ENCODE measurements around the gene YLPM1.
A peak's percentile ranks its signal among the peaks of the same experiment; 100 is the strongest.

The YLPM1 gene

DNA sequence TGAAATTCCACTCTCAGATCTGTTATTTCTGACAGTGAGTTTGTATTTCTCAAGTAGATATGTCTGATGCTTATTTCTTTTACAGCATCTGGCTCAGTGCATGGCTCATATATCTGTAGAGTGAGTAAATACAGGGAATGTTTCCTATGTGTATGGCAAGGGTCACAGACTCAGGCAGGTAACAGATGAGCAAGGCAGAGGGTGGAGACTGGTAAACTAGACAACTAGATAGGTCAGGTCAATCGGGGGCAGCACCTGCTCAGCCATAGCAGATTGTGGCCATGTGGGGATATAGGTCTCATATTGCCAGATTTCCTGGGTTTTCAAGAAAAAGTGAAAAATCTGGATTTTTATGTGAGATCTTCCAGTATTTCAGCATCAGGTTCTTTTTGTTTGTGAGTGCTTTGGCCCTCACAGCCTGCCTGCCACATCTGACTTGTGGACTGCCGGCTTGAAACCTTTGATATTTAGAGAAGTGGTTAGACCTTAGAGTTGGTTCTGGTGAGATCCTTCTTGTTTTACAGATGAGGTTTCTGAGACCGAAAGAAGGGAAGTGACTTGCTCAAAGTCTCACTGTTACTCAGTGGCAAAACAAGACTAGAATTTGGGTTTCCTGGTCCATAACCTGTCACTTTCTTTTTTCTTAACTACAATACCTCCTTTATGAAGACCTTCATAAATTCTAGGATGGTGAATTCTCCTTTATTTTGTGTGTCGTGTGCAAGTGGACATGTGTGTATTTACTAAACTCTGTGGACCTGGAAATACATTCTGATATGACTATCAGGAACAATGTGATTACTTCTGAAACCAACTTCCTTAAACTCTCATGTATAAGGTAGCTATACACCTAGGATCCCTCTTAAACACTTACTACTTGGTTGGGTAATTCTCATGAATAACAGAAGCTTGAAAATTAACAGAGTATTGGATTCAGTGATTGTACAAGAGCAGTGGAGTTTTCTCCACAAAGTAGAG, 78.4 kb downstream of the YLPM1 start:
- DNase-seq = no peak

DNA sequence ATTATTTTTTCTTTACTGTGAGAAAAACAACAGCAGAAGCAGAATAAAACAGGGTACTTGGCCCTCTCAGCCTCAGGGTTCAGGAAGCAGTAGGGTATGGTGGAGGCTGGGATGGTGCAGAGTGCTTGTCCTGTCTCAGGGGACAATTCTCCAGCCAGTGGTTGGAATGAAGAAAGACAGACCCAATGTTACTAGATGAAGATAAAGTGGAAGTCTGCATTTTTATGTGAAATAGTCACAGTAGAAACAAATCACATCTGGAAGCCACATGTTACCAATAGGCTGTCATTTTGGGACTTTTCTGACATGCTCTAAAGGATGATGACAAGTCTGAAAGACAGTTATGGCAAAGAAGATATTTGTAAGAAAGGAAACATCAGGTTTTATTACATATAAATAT, 80.5 kb downstream of the YLPM1 start:
- DNase-seq = no peak

DNA sequence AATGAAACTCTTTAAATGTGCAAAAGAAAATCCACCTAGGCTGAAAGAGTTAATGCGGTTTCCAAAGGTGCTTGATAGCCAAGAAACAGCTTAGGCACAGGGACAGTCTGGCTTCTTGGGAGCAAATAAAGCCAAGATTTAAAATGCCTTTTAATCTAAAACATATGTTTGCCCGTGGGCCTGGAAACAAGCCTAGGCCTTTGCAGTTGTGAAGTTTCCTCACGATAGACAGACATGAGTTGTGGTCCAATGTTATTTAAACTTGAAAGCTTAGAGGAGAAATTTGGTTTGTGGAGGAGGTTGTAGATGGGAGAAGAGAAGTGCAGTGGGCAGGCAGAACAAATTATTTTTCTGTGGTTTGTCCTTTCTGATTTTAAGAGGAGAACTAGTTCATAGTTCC, 83.1 kb downstream of the YLPM1 start:
- DNase-seq = no peak

DNA sequence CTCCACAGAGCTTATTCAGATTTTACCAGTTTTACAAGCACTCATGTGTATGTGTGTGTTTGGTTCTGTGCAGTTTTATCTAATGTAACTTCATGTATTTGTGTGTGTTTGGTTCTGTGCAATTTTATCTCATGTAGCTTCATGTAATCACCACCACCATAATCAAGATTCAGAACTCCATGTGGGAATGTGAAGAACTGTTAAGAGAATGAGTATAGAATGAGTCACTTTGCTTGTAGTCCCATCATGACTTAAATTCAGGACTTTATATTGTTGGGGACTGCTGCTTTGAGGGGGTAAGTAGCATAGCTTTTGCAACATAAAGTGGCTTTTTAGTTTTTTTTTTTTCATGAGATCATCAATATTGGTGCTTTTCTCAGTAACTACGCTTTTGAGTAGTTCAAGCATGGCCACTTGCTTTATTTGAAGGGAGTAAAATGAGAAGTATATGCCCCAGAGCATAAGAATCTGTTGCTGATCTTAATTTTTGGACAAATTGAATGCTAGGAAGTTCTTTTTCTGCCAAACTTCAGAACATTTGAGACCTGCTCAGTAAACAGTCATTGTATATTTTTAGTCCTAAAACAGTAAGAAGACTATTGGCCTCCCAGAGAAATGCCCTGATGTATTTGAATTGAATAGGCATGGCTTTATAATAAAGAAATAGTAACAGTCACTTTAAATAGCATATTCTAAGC, 84.0 kb downstream of the YLPM1 start:
- no peak for DNase-seq

DNA sequence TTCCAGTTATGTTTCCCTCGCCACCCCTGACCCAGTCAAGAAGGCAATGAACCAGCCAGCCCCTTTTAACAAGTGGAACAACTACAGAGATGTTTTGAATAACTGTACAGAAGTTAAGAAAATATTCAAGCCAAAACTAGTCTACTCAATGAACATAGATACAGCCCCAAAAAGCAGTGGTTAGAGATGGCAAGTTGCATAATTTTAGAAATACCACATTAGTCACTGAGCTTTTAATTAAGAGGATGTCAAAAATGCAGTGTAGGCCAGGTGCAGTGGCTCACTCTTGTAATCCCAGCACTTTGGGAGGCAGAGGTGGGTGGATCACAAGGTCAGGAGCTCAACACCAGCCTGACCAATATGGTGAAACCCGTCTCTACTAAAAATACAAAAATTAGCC, 85.7 kb downstream of the YLPM1 start:
- DNase-seq = no peak

DNA sequence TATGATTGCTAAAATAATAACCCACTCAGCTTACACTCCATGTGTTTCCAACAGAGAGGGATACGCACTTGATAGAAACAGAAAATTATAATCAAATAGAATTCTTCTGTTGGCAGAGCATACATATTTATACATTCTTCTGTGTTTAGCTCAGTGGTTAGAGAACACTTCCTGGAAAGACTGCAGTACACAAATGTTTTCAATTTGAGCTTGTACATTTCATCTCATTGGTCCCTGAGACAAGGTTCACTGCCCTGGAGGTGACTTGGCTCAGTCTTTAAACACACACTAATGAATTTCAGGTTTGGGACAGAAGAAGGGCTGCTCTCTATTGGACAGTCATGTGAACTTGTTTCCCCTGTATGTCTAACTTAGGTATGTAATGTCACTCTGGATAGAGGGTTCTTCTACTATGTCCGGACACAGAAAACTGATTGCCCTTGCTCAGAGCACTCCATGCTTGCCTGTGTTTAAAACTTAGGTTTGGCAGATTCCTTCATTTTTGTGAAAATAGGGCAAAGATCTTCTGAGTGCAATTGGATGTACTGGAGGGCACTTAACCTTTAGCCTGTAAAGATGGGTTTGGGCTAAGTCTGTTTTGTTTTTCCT, 89.9 kb downstream of the YLPM1 start:
- DNase-seq = no peak

DNA sequence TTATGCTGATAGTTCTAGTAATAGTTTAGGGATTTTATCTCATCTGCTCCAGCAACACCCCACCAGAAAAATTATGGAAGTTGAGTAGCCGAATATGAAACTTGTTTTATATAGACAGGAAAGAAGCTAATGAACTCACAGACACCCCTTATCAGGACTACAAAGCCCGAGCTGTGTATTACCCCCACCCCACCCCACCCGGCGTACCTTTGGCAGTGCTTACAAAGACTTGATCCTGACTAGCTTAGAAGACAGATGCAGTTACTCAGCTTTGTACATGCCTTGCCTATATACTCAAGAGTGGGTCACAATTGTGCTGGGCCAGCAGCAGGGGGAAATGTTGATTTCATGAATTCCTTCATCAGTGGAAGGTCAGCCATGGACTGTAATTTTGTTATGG, 90.5 kb downstream of the YLPM1 start:
- DNase-seq = no peak

DNA sequence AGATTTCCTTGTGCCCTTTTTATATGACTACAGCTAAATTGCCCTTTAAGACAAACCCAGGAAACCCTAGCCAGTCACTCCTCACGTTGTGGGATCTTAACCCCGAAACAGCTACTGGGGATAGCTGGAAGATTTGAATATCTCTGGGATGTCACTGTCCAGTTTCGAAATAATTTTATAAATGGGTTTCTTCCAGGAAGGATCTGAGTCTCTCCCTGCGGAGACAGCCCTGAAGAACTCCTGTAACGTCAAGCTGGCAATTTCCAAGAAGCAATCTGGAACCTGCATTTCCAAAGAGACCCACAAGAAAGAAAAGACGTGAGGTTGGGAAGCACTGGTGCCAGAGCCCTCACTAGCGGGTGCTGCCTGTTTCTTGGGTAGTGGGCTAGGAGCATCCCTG, 91.9 kb downstream of the YLPM1 start:
- no peak for DNase-seq

DNA sequence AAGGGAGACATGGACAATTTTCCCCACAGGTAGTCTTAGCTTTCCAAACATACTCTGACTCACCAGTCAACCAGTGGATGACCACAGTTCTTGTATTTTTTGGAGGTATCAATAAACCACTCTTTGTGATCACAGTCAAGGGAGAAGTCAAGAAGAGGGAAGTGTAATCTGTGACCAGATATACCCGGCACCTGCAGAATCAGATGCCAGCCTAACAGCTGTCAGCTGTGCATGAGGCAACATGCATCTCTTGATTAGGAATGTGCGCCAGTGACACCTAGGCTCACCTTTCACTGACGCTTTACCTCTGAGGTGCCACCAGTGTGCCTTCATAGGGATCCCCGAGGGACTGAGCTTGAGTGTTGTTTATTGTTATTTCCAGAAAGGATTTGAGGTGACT, 92.8 kb downstream of the YLPM1 start:
- DNase-seq = no peak

DNA sequence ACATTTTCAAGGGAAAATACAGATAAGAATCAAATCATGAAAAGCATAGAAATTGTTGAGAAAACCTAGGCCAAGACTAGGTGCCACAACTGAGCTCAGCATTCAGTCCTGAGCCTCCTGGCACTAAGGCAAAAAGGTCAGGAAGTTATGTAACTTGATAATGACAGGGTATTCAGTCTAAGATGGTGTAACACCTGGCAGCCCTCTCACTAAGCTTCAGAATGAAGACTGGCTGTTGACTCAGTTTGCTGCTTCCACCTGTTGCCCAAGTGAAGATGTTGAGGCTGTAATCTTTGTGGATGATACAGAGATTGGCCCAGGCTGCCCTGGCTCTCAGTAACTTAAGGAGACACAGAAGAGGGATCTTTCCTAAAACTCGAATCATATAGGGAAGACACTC, 93.2 kb downstream of the YLPM1 start:
- no peak for DNase-seq

DNA sequence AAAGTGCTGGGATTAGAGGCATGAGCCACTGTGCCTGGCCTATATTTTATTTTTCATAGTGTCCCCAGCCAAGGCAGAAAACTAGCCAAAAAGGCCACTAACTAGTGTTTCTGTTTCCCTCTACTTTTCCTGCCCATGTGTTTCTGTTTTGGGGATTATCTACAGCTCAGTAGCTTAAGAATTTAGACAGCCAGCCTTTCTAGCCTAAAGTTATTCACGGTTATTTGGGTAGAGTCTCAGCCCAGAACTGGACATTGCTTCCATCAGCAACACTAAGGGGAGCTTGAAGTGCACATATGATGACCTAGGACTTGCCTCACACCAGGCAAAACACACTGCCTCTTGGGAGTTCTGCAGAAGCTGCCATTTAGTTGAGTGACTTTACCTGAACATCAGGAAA, 94.9 kb downstream of the YLPM1 start:
- no peak for DNase-seq

DNA sequence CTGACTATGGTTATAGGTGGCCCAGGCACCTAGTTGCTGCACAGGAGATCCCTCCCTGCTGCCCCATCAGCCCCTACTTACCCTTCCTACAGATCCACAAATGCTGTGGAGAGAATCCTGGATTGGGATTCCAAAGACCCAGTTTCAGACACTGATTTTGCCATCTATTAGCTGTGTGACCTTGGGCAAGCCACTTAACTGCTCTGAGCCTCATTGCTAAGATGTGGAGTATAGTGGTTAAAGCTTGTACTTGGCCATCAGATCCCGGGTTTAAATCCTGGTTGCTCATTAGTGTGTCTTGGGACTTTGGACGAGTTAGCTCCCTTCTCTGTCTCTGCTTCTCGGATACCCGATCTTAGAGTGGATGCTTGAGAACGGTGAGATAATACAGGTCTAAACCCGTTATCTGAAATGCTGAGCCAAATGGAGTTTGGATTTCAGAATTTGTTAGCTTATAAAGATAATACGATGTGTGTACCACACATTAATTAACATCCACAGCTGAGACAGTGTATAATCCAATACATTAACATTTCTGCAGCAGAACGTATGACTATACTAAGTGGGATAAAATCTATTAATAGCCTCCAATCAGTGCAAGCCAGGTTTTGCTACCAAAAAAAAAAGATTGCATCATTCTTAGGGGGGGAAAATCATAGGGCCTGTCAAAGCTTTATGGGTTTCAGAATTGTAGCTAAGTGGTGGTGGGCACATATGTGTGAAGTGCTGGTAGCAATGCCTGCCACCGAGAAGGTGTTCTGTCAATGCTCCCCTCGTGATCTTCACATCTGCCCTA, 96.8 kb downstream of the YLPM1 start:
- no peak for DNase-seq

DNA sequence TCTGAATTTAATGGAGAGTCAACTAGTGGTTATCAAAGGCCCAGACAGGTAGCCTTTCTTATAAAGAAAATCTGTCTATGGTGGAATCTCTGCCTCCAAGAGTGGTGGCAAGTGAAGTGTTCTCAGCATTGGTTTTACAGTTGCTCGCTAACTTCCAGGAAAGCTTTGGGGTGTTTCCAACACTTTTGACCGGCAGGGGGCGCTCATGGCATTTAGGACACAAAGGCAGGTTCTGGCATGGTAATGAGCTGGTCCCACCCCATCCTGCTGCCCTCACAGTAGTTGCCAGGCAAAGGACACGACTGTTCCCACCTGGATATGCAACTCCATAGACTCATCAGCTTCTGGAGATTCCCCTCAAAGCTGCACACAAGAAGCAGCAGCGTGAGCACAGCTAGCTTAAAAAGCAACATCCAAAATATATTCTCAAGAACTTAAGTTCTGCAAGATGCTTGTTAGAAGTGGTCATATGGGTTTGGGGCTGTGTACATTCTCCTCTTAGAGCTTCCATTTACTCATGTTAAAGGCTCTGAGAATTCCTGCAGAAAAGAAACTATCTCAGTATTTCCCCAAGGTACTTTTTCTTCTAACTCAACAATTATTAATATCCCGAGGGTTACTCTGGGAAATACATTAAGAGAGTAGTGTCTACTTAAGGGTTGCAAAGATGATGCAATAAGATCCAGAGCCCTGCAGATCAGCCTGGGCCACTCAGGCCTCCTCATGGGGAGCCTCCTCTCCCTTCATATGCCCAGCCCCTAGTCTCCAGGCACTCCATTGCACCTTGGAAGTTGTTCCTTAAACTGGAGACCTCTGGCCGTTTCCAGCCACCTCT, 98.0 kb downstream of the YLPM1 start:
- peak; percentile 76 for DNase-seq

DNA sequence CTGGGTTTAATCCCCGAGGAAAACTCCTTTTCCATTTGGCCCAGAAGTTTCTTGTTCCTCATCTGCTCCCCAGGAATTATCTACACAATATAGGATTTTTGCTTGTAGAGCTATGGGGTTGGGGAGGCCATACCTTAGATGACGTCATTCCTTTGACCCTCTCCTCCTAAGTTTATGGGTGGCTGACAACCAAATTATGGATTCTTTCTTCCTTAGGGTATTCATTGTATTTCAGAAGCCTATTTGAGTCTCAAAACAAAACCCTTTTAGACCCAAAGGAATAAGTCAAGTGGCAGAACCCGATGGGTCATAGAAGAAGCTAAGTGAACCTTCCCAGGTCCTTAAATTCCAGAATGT, 98.6 kb downstream of the YLPM1 start:
- DNase-seq = no peak

DNA sequence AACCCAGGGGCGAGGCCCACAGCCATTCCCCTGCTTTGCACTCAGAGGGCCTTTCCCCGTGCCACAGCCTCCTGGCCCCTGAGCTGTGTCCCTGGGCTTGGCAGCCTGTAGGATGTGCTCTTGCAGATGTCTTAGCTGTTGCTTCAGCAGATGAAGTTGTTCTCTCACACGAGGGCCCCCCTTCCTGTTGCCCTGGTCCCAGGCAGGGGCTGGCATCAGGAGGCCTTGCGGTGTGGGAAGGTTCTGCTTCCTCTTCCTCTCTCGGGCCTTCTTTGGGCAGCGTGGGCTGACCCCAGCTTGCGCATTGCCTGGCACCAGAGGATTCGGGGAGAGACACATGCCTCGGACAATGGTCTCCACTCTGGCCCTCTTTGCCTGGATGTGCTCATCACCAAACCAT, 100.2 kb downstream of the YLPM1 start:
- DNase-seq = no peak

DNA sequence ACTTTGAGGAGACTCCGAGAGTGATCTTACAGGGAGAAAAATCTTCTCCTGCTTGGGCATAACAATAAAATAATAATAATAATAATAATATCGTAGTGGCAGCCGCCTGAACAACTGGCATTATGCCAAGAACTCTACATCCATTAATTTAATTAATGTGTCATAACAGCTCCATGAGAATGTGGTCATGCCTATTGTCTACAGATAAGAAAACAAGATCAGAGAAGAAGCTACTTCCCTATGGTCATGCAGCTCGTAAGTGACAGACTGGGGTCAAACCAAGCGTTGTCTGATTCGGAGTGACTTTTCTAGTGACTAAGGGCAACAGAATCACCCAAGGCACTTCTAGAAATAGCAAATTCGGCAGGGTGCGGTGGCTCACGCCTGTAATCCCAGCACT, 101.1 kb downstream of the YLPM1 start:
- DNase-seq = no peak

DNA sequence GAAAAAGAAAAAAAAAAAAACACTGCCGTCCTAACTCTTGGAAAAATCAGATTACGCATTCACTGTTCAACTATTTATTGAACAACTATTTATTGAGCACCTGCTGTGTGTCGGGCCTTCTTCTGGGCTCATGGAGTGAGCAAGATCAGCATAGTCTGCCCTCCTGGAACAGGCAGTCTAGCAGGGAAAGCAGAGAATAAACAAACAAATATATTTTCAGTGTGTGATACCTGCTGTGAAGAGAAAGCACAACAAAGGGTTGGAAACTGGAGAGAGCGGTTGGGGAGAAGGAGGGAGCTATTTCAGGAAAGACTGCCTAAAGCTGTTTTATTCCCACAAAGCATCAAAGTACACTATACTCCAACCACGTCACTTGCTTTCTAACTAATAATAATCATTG, 102.0 kb downstream of the YLPM1 start:
- no peak for DNase-seq

DNA sequence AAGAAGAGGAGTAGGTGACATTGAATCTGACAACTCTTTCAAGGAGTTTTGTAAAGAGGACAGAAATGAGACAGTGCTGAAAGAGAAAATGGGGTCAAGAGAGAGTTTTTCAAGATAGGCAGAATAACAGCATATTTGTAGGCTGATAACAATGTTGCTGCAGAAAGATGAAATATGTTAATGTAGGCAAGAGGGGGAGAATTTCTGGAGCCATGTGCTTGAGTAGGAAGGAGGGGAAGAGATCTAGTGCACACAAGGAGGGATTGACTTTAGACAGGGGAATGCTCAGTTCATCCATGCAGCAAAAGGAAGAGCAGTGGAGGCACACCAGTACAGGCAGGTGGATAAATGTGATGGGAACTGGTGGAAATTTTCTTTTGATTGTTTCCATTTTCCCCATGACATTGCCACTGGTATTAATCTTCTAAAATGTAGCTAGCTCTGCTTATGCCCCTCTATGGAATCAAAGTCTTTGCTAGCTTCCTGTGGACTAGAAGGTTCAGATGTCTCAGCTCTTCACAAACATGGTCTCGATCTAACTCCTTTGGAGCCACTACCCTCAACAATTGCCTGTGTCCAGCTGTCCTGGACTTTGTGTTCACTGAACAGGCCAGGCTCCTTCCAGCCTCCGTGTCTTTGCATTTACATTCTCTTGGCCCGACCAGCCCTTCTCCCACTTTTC, 103.7 kb downstream of the YLPM1 start:
- DNase-seq = no peak

DNA sequence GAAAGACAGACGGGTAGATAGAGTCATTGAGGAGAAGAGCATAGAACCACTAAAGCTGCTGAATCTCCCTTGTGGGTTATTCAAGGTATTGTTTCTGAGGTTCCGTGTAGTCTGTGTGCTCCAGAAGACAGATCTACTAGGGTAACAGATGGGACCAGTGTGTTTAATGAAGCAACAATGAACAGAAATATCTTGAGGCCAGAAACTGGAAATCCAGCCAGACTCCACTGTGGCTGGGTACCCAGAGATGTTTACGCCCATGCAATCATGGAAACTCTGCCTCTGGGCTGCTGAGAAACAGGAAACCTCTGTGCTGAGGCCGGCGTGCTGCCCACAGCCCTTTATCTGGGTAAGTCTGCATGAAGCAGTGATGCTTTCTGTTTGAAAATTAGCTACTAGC, 104.6 kb downstream of the YLPM1 start:
- no peak for DNase-seq

DNA sequence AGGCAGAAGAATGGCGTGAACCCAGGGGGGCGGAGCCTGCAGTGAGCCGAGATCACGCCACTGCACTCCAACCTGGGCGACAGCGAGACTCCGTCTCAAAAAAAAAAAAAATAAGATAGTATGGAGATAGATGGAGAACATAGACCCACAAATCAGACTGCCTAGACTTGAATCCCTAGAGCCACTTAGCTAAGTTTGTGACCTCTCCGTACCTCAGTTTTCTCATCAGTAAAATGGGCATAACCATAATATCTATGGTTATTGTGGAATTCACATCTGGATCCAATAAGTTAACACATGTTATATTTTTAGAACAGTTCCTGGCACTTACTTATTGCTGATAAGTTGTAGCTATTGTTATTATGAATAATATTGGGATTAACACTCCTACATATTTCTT, 105.6 kb downstream of the YLPM1 start:
- no peak for DNase-seq

DNA sequence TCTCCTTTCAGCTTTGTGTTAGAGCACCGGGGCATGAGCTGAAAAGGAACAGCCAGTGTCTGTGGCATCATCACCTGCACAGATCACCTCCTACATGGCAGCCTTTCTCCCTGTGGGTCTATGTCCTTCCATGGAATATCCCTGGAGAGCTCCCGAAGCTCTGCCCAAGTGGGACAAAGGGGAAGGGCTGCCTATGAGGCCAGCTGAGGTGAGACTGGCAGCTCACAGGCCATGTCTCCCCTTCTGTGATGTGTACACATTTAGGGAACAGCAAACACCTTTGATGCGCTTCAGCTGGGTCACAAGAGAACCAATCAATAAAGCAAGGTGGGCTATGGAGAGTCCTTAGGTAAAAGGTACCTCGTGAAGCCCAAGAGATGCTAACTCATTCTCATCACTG, 108.7 kb downstream of the YLPM1 start:
- no peak for DNase-seq

DNA sequence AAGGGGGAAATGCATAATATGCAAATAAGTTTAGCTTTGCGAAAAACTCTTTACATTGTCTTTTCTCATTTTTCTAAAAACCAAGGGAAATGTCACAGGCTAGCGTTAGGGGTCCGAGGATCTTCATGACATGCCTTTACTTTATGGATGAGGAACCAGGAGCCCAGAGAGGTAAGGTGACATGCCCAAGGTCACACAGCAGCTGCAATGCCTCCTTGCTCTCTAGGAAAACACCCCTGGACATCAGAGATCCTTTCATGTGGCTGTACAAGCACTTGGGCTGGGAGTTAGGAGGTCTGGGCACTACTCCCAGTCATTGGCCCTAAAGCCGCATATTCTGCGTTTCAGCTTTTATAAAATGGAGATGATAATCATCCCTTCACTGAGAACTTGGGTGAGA, 112.1 kb downstream of the YLPM1 start:
- no peak for DNase-seq
